Measurements from ENCODE around the gene ATP8B1. TPM values are rescaled to one million over a fixed set of nuclear protein-coding genes. Genes with fewer than 3 reads are reported as not detected.

Gene ATP8B1
- total and polyA plus RNA-seq, 2 of the 4 experiments (the other 2 are of a cell fraction), result 64.3 to 136 TPM

DNA sequence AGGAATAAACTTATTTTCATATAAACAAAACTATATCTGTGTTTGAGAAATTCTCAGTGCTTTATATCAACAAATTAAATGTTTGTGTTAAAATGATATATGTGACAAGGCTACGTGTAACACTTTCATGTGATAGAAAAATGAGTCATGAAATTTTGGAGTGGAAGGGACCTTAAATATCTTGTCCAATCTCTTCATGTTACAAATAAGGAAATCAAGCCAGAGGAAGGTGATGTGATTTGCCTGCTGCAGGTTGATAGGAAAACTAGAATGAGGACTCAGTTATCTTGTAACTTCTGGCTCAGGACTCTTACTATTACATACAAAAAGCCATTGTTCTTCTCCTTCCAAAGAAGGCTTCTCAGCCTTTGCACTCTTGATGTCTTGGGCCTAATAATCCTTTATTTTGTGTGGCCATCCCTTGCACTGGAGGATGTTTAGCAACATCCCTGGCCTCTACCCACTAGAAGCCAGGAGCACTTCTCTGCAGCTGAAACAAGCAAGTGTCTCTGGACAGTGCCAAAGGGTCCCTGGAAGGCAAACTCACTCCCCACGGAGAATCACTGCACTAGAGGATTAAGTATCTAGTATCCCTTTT lies 138.4 kb downstream of the ATP8B1 start:
- Histone ChIP-seq H3K4me3 (ENCODE audit: insufficient read depth, low read depth, low read length) (no peak overlapping the region), H3K14ac (replicated peaks; ENCODE audit: low read depth, low read length) (no peak overlapping the region), H3K23ac (ENCODE audit: low read depth, low read length) (no peak overlapping the region), H2AK9ac (replicated peaks; ENCODE audit: low read depth, low read length, poor library complexity) (no peak overlapping the region), H3K9ac (ENCODE audit: low read depth, low read length) (no peak overlapping the region), H2AK5ac (ENCODE audit: low read depth, low read length) (no peak overlapping the region), H3K4me2 (ENCODE audit: low read depth, low read length) (no peak overlapping the region), H3K9me1 (ENCODE audit: insufficient read depth, low read length) (peaks cover 7% of the 10 kb centered on the region; the same call in 1 of the 2 replicates), H2AFZ (replicated peaks; ENCODE audit: low read length, poor library complexity) (no peak overlapping the region), H4K91ac (ENCODE audit: insufficient read depth, low read depth, low read length) (no peak overlapping the region), H3K79me1 (ENCODE audit: low read depth in 1 of 2, low read length in 2 of 2) (peaks cover 33 to 55% of the 10 kb centered on the region in 2 experiments), H3K27ac (ENCODE audit: insufficient read depth, low read length) (no peak overlapping the region), H3K18ac (ENCODE audit: low read depth, low read length) (no peak overlapping the region), H4K5ac (ENCODE audit: low read depth, low read length) (no peak overlapping the region), H2BK15ac (ENCODE audit: low read depth, low read length) (no peak overlapping the region), H4K20me1 (ENCODE audit: insufficient read depth, low read length) (no peaks in the 10 kb centered on the region; the same call in 1 of the 2 replicates), H2BK5ac (ENCODE audit: low read depth, low read length, poor library complexity, severe bottlenecking) (no peak overlapping the region), H3K4ac (ENCODE audit: low read depth, low read length) (no peak overlapping the region), H2BK120ac (ENCODE audit: low read depth, low read length) (no peak overlapping the region), H3K9me3 (ENCODE audit: control insufficient read depth, insufficient read depth, low read length) (no peaks in the 10 kb centered on the region), H3K4me1 (ENCODE audit: control insufficient read depth, insufficient read depth, low read length) (peaks cover 11% of the 10 kb centered on the region), H4K8ac (ENCODE audit: low read depth in 2 of 2, low read length in 2 of 2) (no peak overlapping the region), H2BK20ac (ENCODE audit: low read depth, low read length) (no peak overlapping the region), H3K36me3 (ENCODE audit: control insufficient read depth, insufficient read depth, low read length) (peaks cover 24% of the 10 kb centered on the region), H3K27me3 (ENCODE audit: control insufficient read depth, insufficient read depth, low read length) (no peaks in the 10 kb centered on the region), H3K56ac (ENCODE audit: extremely low read depth, insufficient read depth, low read length) (no peak overlapping the region)
- no TSS peak for BruUV-seq (replicated peaks)
- WGBS, 2 experiments (ENCODE audit: extremely low coverage in 2 of 2, insufficient read length in 1 of 2), result no CpG with 5 or more reads among the region's 2 CpGs
- ChIA-PET POLR2A (ENCODE audit: unreplicated experiment) (no interaction called here), CTCF (interaction anchor here (0.8 kb wide), 1 partner anchor 11 kb away, joined by 3 read pairs; no protein-coding TSS in a partner anchor)
- in situ Hi-C loops (cut with MboI; ENCODE audit: low sequenced_read_pairs) (no loop called here), dilution Hi-C loops (cut with HindIII; ENCODE audit: low sequenced_read_pairs, unreplicated experiment) (no loop called here), intact Hi-C loops (cut with micrococcal nuclease) (loop anchor here (10.0 kb wide), 1 partner anchor 140 kb away; the partner anchor contains the start of gene ATP8B1)
- ATAC-seq (ENCODE audit: low read depth) (no peak), DNase-seq (no peak)
- TF ChIP-seq RCOR1 (IDR thresholded peaks at IDR 0.05; ENCODE audit: insufficient replicate concordance, low read length) (no peak), MXI1 (IDR thresholded peaks at IDR 0.05; ENCODE audit: borderline replicate concordance, low read depth, low read length) (no peak), RFX5 (IDR thresholded peaks at IDR 0.05; ENCODE audit: low read depth, low read length) (no peak)
